Progenitor cell of endocrine pancreas (in vitro differentiated cells): ENCODE measurements around the gene ABTB2. TPM values are rescaled to one million over a fixed set of nuclear protein-coding genes. Genes with fewer than 3 reads are reported as not detected.

Source experiments
- DNase-seq: peaks from one replicate; pipeline ENCODE4 v3.0.0; 2021; ENCODE audit warnings: low spot score; ENCODE audit not compliant: unreplicated experiment
- H3K27ac Mint-ChIP-seq: 2 replicates; pipeline ENCODE4 v1.8.0; 2021; ENCODE audit warnings: mild to moderate bottlenecking, moderate library complexity, mixed read lengths
- H3K27me3 Mint-ChIP-seq: 2 replicates; pipeline ENCODE4 v1.8.0; 2021; ENCODE audit warnings: mixed read lengths
- H3K36me3 Mint-ChIP-seq: 2 replicates; pipeline ENCODE4 v1.8.0; 2022; ENCODE audit warnings: mixed read lengths; ENCODE audit not compliant: insufficient read depth
- H3K4me1 Mint-ChIP-seq: 2 replicates; pipeline ENCODE4 v1.8.0; 2021; ENCODE audit warnings: low read depth, mixed read lengths
- H3K4me3 Mint-ChIP-seq: 2 replicates; pipeline ENCODE4 v1.8.0; 2021; ENCODE audit warnings: low read depth, mild to moderate bottlenecking, moderate library complexity, mixed read lengths
- H3K9me3 Mint-ChIP-seq: 2 replicates; pipeline ENCODE4 v1.8.0; 2021; ENCODE audit warnings: low read depth, mixed read lengths
- CTCF ChIP-seq: fragments of 200-600 bp; sonication (generic); IDR thresholded peaks from one replicate; pipeline ENCODE4 v1.5.0; 2021; ENCODE audit warnings: antibody characterized with exemption, mild to moderate bottlenecking; ENCODE audit not compliant: unreplicated experiment
- total RNA-seq: library from RNA; stranded (reverse); gene quantifications from 2 replicates; pipeline ENCODE4 v1.2.1, GENCODE V29; 2021

ABTB2 gene
- total RNA-seq, 1 donor from 2014 or later, result 19.5 TPM

- Mint-ChIP-seq H3K27ac (peak overlapping the region; percentile 75), H3K4me3 (no peak overlapping the region), H3K36me3 (peaks cover 11% of the 10 kb centered on the region), H3K4me1 (peaks cover 7% of the 10 kb centered on the region), H3K27me3 (no peaks in the 10 kb centered on the region), H3K9me3 (no peaks in the 10 kb centered on the region)
- no peak for TF ChIP-seq CTCF
- no peak for DNase-seq
Observed at GRCh38 chr11:34166806-34167740, 190.7 kb downstream of the ABTB2 start.

- no peak for DNase-seq
- no peak overlapping the region for H3K4me3 Mint-ChIP-seq
- H3K27ac Mint-ChIP-seq, result no peak overlapping the region
- TF ChIP-seq CTCF, result no peak
- H3K9me3 Mint-ChIP-seq, result no peaks in the 10 kb centered on the region
- H3K27me3 Mint-ChIP-seq, result no peaks in the 10 kb centered on the region
- peaks cover 12% of the 10 kb centered on the region for H3K36me3 Mint-ChIP-seq
- H3K4me1 Mint-ChIP-seq, result peaks cover 7% of the 10 kb centered on the region
Observed at GRCh38 chr11:34165786-34166555, 191.8 kb downstream of the ABTB2 start.

- Mint-ChIP-seq H3K36me3 (peaks cover 10% of the 10 kb centered on the region), H3K27ac (no peak overlapping the region), H3K4me3 (no peak overlapping the region), H3K27me3 (no peaks in the 10 kb centered on the region), H3K4me1 (peaks cover 7% of the 10 kb centered on the region), H3K9me3 (no peaks in the 10 kb centered on the region)
- no peak for TF ChIP-seq CTCF
- DNase-seq, result no peak
Observed at GRCh38 chr11:34165121-34165520, 192.7 kb downstream of the ABTB2 start.

- H3K27ac Mint-ChIP-seq, result no peak overlapping the region
- no peaks in the 10 kb centered on the region for H3K27me3 Mint-ChIP-seq
- no peaks in the 10 kb centered on the region for H3K4me1 Mint-ChIP-seq
- no peak for DNase-seq
- no peak overlapping the region for H3K4me3 Mint-ChIP-seq
- no peak for TF ChIP-seq CTCF
- H3K36me3 Mint-ChIP-seq, result peaks cover 14% of the 10 kb centered on the region
- no peaks in the 10 kb centered on the region for H3K9me3 Mint-ChIP-seq
Observed at GRCh38 chr11:34162856-34163255, 195.0 kb downstream of the ABTB2 start.

GRCh38 chr11:34162493-34162820 lies 195.4 kb downstream of the ABTB2 start:
- Mint-ChIP-seq H3K27ac (no peak overlapping the region), H3K27me3 (no peaks in the 10 kb centered on the region)

More at GRCh38 chr11:34162493-34162820, 195.4 kb downstream of the ABTB2 start:
- Mint-ChIP-seq H3K4me3 (no peak overlapping the region), H3K36me3 (peaks cover 14% of the 10 kb centered on the region), H3K4me1 (no peaks in the 10 kb centered on the region), H3K9me3 (no peaks in the 10 kb centered on the region)
- no peak for TF ChIP-seq CTCF
- DNase-seq, result no peak
